K562 (cell line): ENCODE data around the gene LBH. TPM values are rescaled to one million over a fixed set of nuclear protein-coding genes. Genes with fewer than 3 reads are reported as not detected.

Source experiments
- ATAC-seq: fragments of 200-7000 bp; cut with Tn5 transposase; 3 replicates; pipeline ENCODE4 v1.9.1; 2020; ENCODE audit warnings: moderate library complexity
- BruUV-seq: library from RNA; stranded (reverse); fragments of 400-500 nt; replicated peaks from 2 replicates; lab custom pipeline; 2021; lab: Mats Ljungman, UMichigan
- CTCF ChIA-PET: fragments of 300-600 bp; formaldehyde crosslinking; extraction: SDS; loops from one replicate; lab custom pipeline; 2021; ENCODE audit warnings: low intra/inter-chr PET ratio; lab: Yijun Ruan, JAX
- POLR2A ChIA-PET: fragments of 300-600, 350-650 bp; sonication (Branson Sonifier 250); formaldehyde crosslinking; extraction: SDS; loops from one replicate; lab custom pipeline; 2021; ENCODE audit warnings: antibody characterized with exemption, inconsistent platforms; lab: Yijun Ruan, JAX
- DNase-seq, 4 experiments: peaks; one replicate each; pipeline versions ENCODE4 v3.0.0 to v3.0.0-alpha.2; 2011 to 2018; ENCODE audit warnings: low spot score in 3 of 4, mixed read lengths in 3 of 4; ENCODE audit errors: extremely low read depth in 1 of 4
- FAIRE-seq: peaks from 2 replicates; lab custom pipeline; 2011; peaks lifted over from hg19 to GRCh38; lab: Jason Lieb, UNC
- H2AFZ ChIP-seq: 2 replicates; pipeline ENCODE4 v1.6.0; 2011; ENCODE audit warnings: low read depth, low read length, control low read depth, inconsistent platforms
- H3K27ac ChIP-seq: fragments of 200-600 bp; 3 replicates; pipeline ENCODE4 v1.8.0; 2011; ENCODE audit warnings: low read depth, mild to moderate bottlenecking, control low read depth, inconsistent platforms, low read length, moderate library complexity, mixed read lengths; ENCODE audit errors: extremely low read depth
- H3K27me3 ChIP-seq, 2 experiments: fragments of 300-600 bp in 1 of 2; 2 replicates in 1 of 2; 3 replicates in 1 of 2; pipeline versions ENCODE4 v1.6.0 to v1.8.0; 2011; ENCODE audit warnings: inconsistent platforms in 2 of 2, low read length in 2 of 2, mild to moderate bottlenecking in 1 of 2, mixed read lengths in 1 of 2, moderate library complexity in 1 of 2; ENCODE audit not compliant: control insufficient read depth in 2 of 2, insufficient read depth in 2 of 2
- H3K36me3 ChIP-seq: fragments of 300-600 bp; 3 replicates; pipeline ENCODE4 v1.8.0; 2011; ENCODE audit warnings: mild to moderate bottlenecking, low read length, inconsistent platforms; ENCODE audit not compliant: control insufficient read depth, insufficient read depth
- H3K4me1 ChIP-seq, 2 experiments: fragments of 200-600 bp in 1 of 2; replicated peaks in 1 of 2; 2 replicates in 1 of 2; 3 replicates in 1 of 2; pipeline versions ENCODE4 v1.5.1 to v1.8.0; 2011; ENCODE audit warnings: inconsistent platforms in 2 of 2, low read length in 2 of 2, mild to moderate bottlenecking in 1 of 2, mixed read lengths in 1 of 2, moderate library complexity in 1 of 2; ENCODE audit not compliant: control insufficient read depth in 2 of 2, insufficient read depth in 2 of 2
- H3K4me2 ChIP-seq: 2 replicates; pipeline ENCODE4 v1.6.1; 2011; ENCODE audit warnings: low read length, control low read depth, inconsistent platforms, mixed read lengths; ENCODE audit not compliant: insufficient read depth
- H3K4me3 ChIP-seq: fragments of 200-600 bp; sonication (generic), shearing (Covaris generic); 2 replicates; pipeline ENCODE4 v1.5.1; 2016; ENCODE audit warnings: control low read depth, inconsistent platforms
- H3K79me2 ChIP-seq: fragments of 200-600 bp; 3 replicates; pipeline ENCODE4 v1.8.0; 2011; ENCODE audit warnings: low read length, inconsistent platforms; ENCODE audit not compliant: control insufficient read depth, insufficient read depth
- H3K9ac ChIP-seq, 2 experiments: 2 replicates each; pipeline versions ENCODE4 v1.6.0 to v1.6.1; 2011; ENCODE audit warnings: low read depth in 2 of 2, low read length in 2 of 2, control low read depth in 1 of 2, inconsistent platforms in 1 of 2, mild to moderate bottlenecking in 1 of 2, mixed read lengths in 1 of 2; ENCODE audit not compliant: insufficient read depth in 1 of 2
- H3K9me1 ChIP-seq: one replicate; pipeline ENCODE4 v1.6.0; 2011; ENCODE audit warnings: inconsistent platforms, mild to moderate bottlenecking, low read length, moderate library complexity; ENCODE audit not compliant: control insufficient read depth, insufficient read depth
- H3K9me3 ChIP-seq: replicated peaks from 2 replicates; pipeline ENCODE4 v1.5.1; 2011; ENCODE audit warnings: low read depth, low read length, inconsistent platforms; ENCODE audit not compliant: control insufficient read depth, insufficient read depth
- H4K20me1 ChIP-seq: replicated peaks from 2 replicates; pipeline ENCODE4 v1.6.1; 2011; ENCODE audit warnings: low read length, inconsistent platforms, mixed read lengths; ENCODE audit not compliant: control insufficient read depth, insufficient read depth
- ARID1B ChIP-seq: fragments of 450-650 bp; IDR thresholded peaks from 2 replicates; pipeline ENCODE4 v1.6.1; 2016; ENCODE audit warnings: antibody characterized with exemption, mild to moderate bottlenecking, inconsistent platforms
- CLOCK ChIP-seq: fragments of 250-450 bp; sonication (Bioruptor Pico); IDR thresholded peaks from 2 replicates; pipeline ENCODE4 v1.4.0; 2020; ENCODE audit warnings: mild to moderate bottlenecking, moderate library complexity, borderline replicate concordance
- MCM3 ChIP-seq: fragments of 450-650 bp; IDR thresholded peaks from 2 replicates; pipeline ENCODE4 v1.6.1; 2016
- NFE2 ChIP-seq: IDR thresholded peaks from 2 replicates; pipeline ENCODE4 v1.6.1; 2014; ENCODE audit warnings: antibody characterized with exemption, low read depth
- RB1 ChIP-seq: fragments of 450-650 bp; IDR thresholded peaks from 2 replicates; pipeline ENCODE4 v1.6.1; 2017; ENCODE audit warnings: low read depth, mild to moderate bottlenecking
- RFX7 ChIP-seq: fragments of 250-450 bp; sonication (Bioruptor Pico); IDR thresholded peaks from 2 replicates; pipeline ENCODE4 v1.5.1; 2021; ENCODE audit warnings: mild to moderate bottlenecking
- SPI1 ChIP-seq: IDR thresholded peaks from 2 replicates; pipeline ENCODE4 v1.6.1; 2011; ENCODE audit warnings: low read depth, low read length, control low read depth, borderline replicate concordance
- ZBTB2 ChIP-seq: fragments of 450-650 bp; IDR thresholded peaks from 2 replicates; pipeline ENCODE4 v1.6.1; 2016; ENCODE audit warnings: antibody characterized with exemption
- ZKSCAN3 ChIP-seq: fragments of 250-450 bp; sonication (Bioruptor Pico); IDR thresholded peaks from 2 replicates; pipeline ENCODE4 v1.4.0; 2020
- ZNF57 ChIP-seq: fragments of 450-650 bp; formaldehyde crosslinking; IDR thresholded peaks from 2 replicates; pipeline ENCODE4 v1.4.0; 2020; ENCODE audit warnings: mild to moderate bottlenecking, moderate library complexity
- ZNF75A ChIP-seq: fragments of 450-650 bp; formaldehyde crosslinking; IDR thresholded peaks from 2 replicates; pipeline ENCODE4 v1.4.0; 2020; ENCODE audit warnings: mild to moderate bottlenecking
- ZNF77 ChIP-seq: fragments of 250-450 bp; sonication (Bioruptor Pico); IDR thresholded peaks from 2 replicates; pipeline ENCODE4 v1.5.0; 2020
- ZNF778 ChIP-seq: fragments of 450-650 bp; formaldehyde crosslinking; IDR thresholded peaks from 2 replicates; pipeline ENCODE4 v1.4.0; 2020; ENCODE audit warnings: mild to moderate bottlenecking, moderate library complexity
- WGBS: fragments of 100-300 bp; shearing (Covaris generic); methylation state at CpG from one replicate; pipeline ENCODE4 v1.1.6; 2016; ENCODE audit warnings: low coverage, mixed read lengths; ENCODE audit not compliant: insufficient coverage; ENCODE audit errors: missing lambda C conversion rate; 5-methylcytosine and 5-hydroxymethylcytosine counted together
- in situ Hi-C: fragments of 300-500 bp; cut with MboI; formaldehyde crosslinking; loops from 4 replicates; pipeline ENCODE4 v1.15.0; 2018; ENCODE audit warnings: inconsistent platforms, mixed read lengths
- intact Hi-C: fragments of 100-400 bp; cut with micrococcal nuclease; formaldehyde crosslinking; loops from 2 replicates; pipeline ENCODE4 v1.14.2; 2022
- polyA plus RNA-seq, 8 experiments: library from polyadenylated mRNA; depleted of rRNA in 4 of 8; stranded (reverse) in 5 of 8; unstranded in 3 of 8; fragments of >200 nt; fragmentation: Nextera tagmentation in 2 of 8; fragmentation: Illumina TruSeq in 1 of 8; extraction: Ambion mirVana in 2 of 8; extraction: Trizol in 1 of 8; gene quantifications; 2 replicates each; pipeline versions ENCODE4 v1.2.1 to v1.2.3, GENCODE V29; 2011 to 2014; ENCODE audit warnings: inconsistent platforms in 1 of 8, missing spikeins in 1 of 8
- total RNA-seq, 7 experiments: library from RNA; depleted of rRNA in 6 of 7; stranded (reverse); fragments of >200 nt in 6 of 7; fragmentation: Illumina TruSeq in 2 of 7; extraction: Trizol in 2 of 7; gene quantifications; 2 replicates each; pipeline versions ENCODE4 v1.2.1 to v1.2.3, GENCODE V29; 2011 to 2021; ENCODE audit warnings: low replicate concordance in 1 of 7

Gene LBH
- total and polyA plus RNA-seq, 9 of the 15 experiments (the other 6 are each of a cell fraction or from before 2014, with no cell fraction given): 3.1 to 13.4 (median 7.4) TPM

- H3K4me2 ChIP-seq: peak overlapping the region; percentile 7; the same call in 1 of the 2 replicates
- H3K9ac ChIP-seq: no peak overlapping the region
- in situ Hi-C loops: no loop called here
- H3K9me1 ChIP-seq: no peaks in the 10 kb centered on the region
- peaks cover 19 to 25% of the 10 kb centered on the region in 2 experiments; a peak in 4 of 5 replicates for H3K4me1 ChIP-seq
- CTCF ChIA-PET: no interaction called here
- ATAC-seq: peak; percentile 34
- H3K4me3 ChIP-seq: no peak overlapping the region
- no peaks in the 10 kb centered on the region for H3K79me2 ChIP-seq
- intact Hi-C loops: no loop called here
- WGBS: 31% methylated on average over 5 of the region's 5 CpGs
- peak in 3 of 4 experiments; percentile 22 to 32 (median 30) for DNase-seq
- no TSS peak for BruUV-seq
- H3K27ac ChIP-seq: no peak overlapping the region
- no peaks in the 10 kb centered on the region for H3K9me3 ChIP-seq
- POLR2A ChIA-PET: interaction anchor here (1.0 kb wide), 1 partner anchor 16 kb away, joined by 3 read pairs; no protein-coding TSS in a partner anchor
- H4K20me1 ChIP-seq: no peaks in the 10 kb centered on the region
- FAIRE-seq: no peak
- H3K27me3 ChIP-seq: no peaks in the 10 kb centered on the region
- no peaks in the 10 kb centered on the region for H3K36me3 ChIP-seq
- TF ChIP-seq ZNF75A (CRISPR knock-in tag): no peak
- TF ChIP-seq RB1: 0 out of 2 replicates have a peak, but pooled peaks have one; percentile 9
- TF ChIP-seq ARID1B: peak; percentile 32; the same call in 1 of the 2 replicates
- TF ChIP-seq SPI1: peak; percentile 50; the same call in 1 of the 2 replicates
- TF ChIP-seq, all 486 proteins: peak for 3
- H2AFZ ChIP-seq: peak overlapping the region; percentile 62
Observed at GRCh38 chr2:30271301-30271700, 40.0 kb downstream of the LBH start.

GRCh38 chr2:30272286-30272685 is 41.0 kb downstream of the LBH start:
- H3K4me2 ChIP-seq: no peak overlapping the region
- in situ Hi-C loops: no loop called here
- TF ChIP-seq CLOCK (CRISPR knock-in tag) (no peak), ZNF77 (CRISPR knock-in tag) (no peak), NFE2 (no peak), RFX7 (CRISPR knock-in tag) (no peak), MCM3 (no peak), ZKSCAN3 (no peak), ZNF57 (CRISPR knock-in tag) (no peak), ZBTB2 (no peak), ZNF778 (CRISPR knock-in tag) (no peak)

More at GRCh38 chr2:30272286-30272685, 41.0 kb downstream of the LBH start:
- H3K4me1 ChIP-seq: peaks cover 10 to 18% of the 10 kb centered on the region in 2 experiments; a peak in 4 of 5 replicates
- H3K9ac ChIP-seq: no peak overlapping the region
- no peak for ATAC-seq
- H3K9me3 ChIP-seq: no peaks in the 10 kb centered on the region
- ChIA-PET CTCF (no interaction called here), POLR2A (interaction anchor here (1.3 to 1.5 kb wide), 2 partner anchors 9 to 12 kb away, joined by 3 read pairs; no protein-coding TSS in a partner anchor)
- BruUV-seq: no TSS peak
- no peak overlapping the region for H3K27ac ChIP-seq
- no peaks in the 10 kb centered on the region for H4K20me1 ChIP-seq
- no peak for DNase-seq
- WGBS: 48% methylated on average over 8 of the region's 8 CpGs
- no peaks in the 10 kb centered on the region for H3K36me3 ChIP-seq
- H3K79me2 ChIP-seq: no peaks in the 10 kb centered on the region
- no peaks in the 10 kb centered on the region for H3K27me3 ChIP-seq
- intact Hi-C loops: no loop called here
- no peak overlapping the region for H2AFZ ChIP-seq
- H3K9me1 ChIP-seq: no peaks in the 10 kb centered on the region
- no peak overlapping the region for H3K4me3 ChIP-seq
- no peak for FAIRE-seq
